HepG2 (cell line): Measurements from ENCODE around the gene PGK1. TPM values are rescaled to one million over a fixed set of nuclear protein-coding genes. Genes with fewer than 3 reads are reported as not detected.

Experiments
- CBX5 ChIP-seq: sonication (generic); formaldehyde crosslinking; IDR thresholded peaks from 2 replicates; pipeline ENCODE4 v1.4.0; 2020; ENCODE audit warnings: missing genetic modification reagents, borderline replicate concordance
- FOSL1 ChIP-seq: sonication (generic); formaldehyde crosslinking; IDR thresholded peaks from 2 replicates; pipeline ENCODE4 v1.9.0; 2021; ENCODE audit warnings: missing genetic modification reagents, borderline replicate concordance
- FOXP4 ChIP-seq: sonication (generic); formaldehyde crosslinking; IDR thresholded peaks from 2 replicates; pipeline ENCODE4 v1.4.0; 2020; ENCODE audit warnings: missing genetic modification reagents
- GABPA ChIP-seq, 2 experiments: IDR thresholded peaks; 2 replicates each; pipeline ENCODE4 v1.6.1; 2011 to 2016; ENCODE audit warnings: low read depth in 2 of 2, low read length in 1 of 2, missing biosample characterization in 1 of 2, missing genetic modification characterization in 1 of 2
- HDAC2 ChIP-seq: sonication (generic); formaldehyde crosslinking; IDR thresholded peaks from 2 replicates; pipeline ENCODE4 v1.4.0; 2020; ENCODE audit warnings: missing genetic modification reagents
- HNF4G ChIP-seq, 2 experiments: sonication (generic) in 1 of 2; formaldehyde crosslinking in 1 of 2; IDR thresholded peaks; 2 replicates each; pipeline versions ENCODE4 v1.4.0 to v1.6.1; 2011 to 2020; ENCODE audit warnings: borderline replicate concordance in 2 of 2, low read depth in 2 of 2, mild to moderate bottlenecking in 2 of 2, low read length in 1 of 2, missing genetic modification reagents in 1 of 2, moderate library complexity in 1 of 2
- HOMEZ ChIP-seq: IDR thresholded peaks from 2 replicates; pipeline ENCODE4 v1.6.1; 2016; ENCODE audit warnings: low read depth
- JUNB ChIP-seq: sonication (generic); formaldehyde crosslinking; IDR thresholded peaks from 2 replicates; pipeline ENCODE4 v1.8.0; 2022; ENCODE audit warnings: missing genetic modification reagents, mild to moderate bottlenecking, borderline replicate concordance
- LBX2 ChIP-seq: sonication (generic); formaldehyde crosslinking; IDR thresholded peaks from 2 replicates; pipeline ENCODE4 v1.5.0; 2020; ENCODE audit warnings: missing genetic modification reagents, mild to moderate bottlenecking, borderline replicate concordance
- PCBP1 ChIP-seq: fragments of 200-400 bp; formaldehyde crosslinking; IDR thresholded peaks from 2 replicates; pipeline ENCODE4 v1.6.1; 2017; ENCODE audit warnings: mild to moderate bottlenecking, low read depth, low read length, borderline replicate concordance
- PLSCR1 ChIP-seq: sonication (generic); formaldehyde crosslinking; IDR thresholded peaks from 2 replicates; pipeline ENCODE4 v1.5.0; 2020; ENCODE audit warnings: missing genetic modification reagents, mild to moderate bottlenecking, borderline replicate concordance
- POLR2A ChIP-seq, 2 experiments: IDR thresholded peaks; 2 replicates each; pipeline ENCODE4 v1.6.1; 2011; ENCODE audit warnings: low read depth in 2 of 2, low read length in 2 of 2, mild to moderate bottlenecking in 1 of 2, moderate library complexity in 1 of 2; ENCODE audit not compliant: insufficient read depth in 1 of 2
- RARG ChIP-seq: sonication (generic); formaldehyde crosslinking; IDR thresholded peaks from 2 replicates; pipeline ENCODE4 v1.4.0; 2020; ENCODE audit warnings: low read depth, mild to moderate bottlenecking, missing genetic modification reagents
- TFAP4 ChIP-seq: sonication (generic); IDR thresholded peaks from 2 replicates; pipeline ENCODE4 v1.6.1; 2016; ENCODE audit warnings: low read depth, borderline replicate concordance
- THAP8 ChIP-seq: sonication (generic); formaldehyde crosslinking; IDR thresholded peaks from 2 replicates; pipeline ENCODE4 v1.5.1; 2020; ENCODE audit warnings: missing genetic modification reagents, mild to moderate bottlenecking, borderline replicate concordance
- ZFP62 ChIP-seq: sonication (generic); formaldehyde crosslinking; IDR thresholded peaks from 2 replicates; pipeline ENCODE4 v1.4.0; 2020; ENCODE audit warnings: missing genetic modification reagents
- ZNF331 ChIP-seq: sonication (generic); formaldehyde crosslinking; IDR thresholded peaks from 2 replicates; pipeline ENCODE4 v1.4.0; 2020; ENCODE audit warnings: missing genetic modification reagents
- ZNF446 ChIP-seq: sonication (generic); formaldehyde crosslinking; IDR thresholded peaks from 2 replicates; pipeline ENCODE4 v1.5.0; 2020; ENCODE audit warnings: mild to moderate bottlenecking, missing genetic modification reagents
- ZNF772 ChIP-seq: sonication (generic); formaldehyde crosslinking; IDR thresholded peaks from 2 replicates; pipeline ENCODE4 v1.5.0; 2020; ENCODE audit warnings: mild to moderate bottlenecking, missing genetic modification reagents
- ZNF781 ChIP-seq: sonication (generic); formaldehyde crosslinking; IDR thresholded peaks from 2 replicates; pipeline ENCODE4 v1.5.1; 2020; ENCODE audit warnings: borderline replicate concordance, mild to moderate bottlenecking, missing genetic modification reagents; ENCODE audit errors: not compliant biosample characterization
- ZSCAN30 ChIP-seq: sonication (generic); formaldehyde crosslinking; IDR thresholded peaks from 2 replicates; pipeline ENCODE4 v1.5.0; 2020; ENCODE audit warnings: mild to moderate bottlenecking, missing genetic modification reagents
- polyA plus RNA-seq, 8 experiments: library from polyadenylated mRNA; depleted of rRNA in 3 of 8; stranded (reverse) in 7 of 8; unstranded in 1 of 8; fragments of >200 nt; fragmentation: Illumina TruSeq in 4 of 8; extraction: Trizol in 4 of 8; gene quantifications; 2 replicates each; pipeline versions ENCODE4 v1.2.1 to v1.2.3, GENCODE V29; 2011 to 2016; ENCODE audit warnings: low read depth in 4 of 8, missing spikeins in 1 of 8, mixed read lengths in 1 of 8; ENCODE audit not compliant: insufficient read depth in 1 of 8
- total RNA-seq, 5 experiments: library from RNA; depleted of rRNA; stranded (reverse); fragments of >200 nt; fragmentation: Illumina TruSeq; extraction: Trizol; gene quantifications; 2 replicates each; pipeline ENCODE4 v1.2.3, GENCODE V29; 2016; ENCODE audit warnings: low read depth in 1 of 5

Gene PGK1
- total and polyA plus RNA-seq, 2 of the 13 experiments (the other 11 are each of a cell fraction or from before 2014, with no cell fraction given), result 325 to 1,274 TPM

- peak; percentile 83 for TF ChIP-seq FOXP4 (CRISPR knock-in tag)
- TF ChIP-seq GABPA (IDR thresholded peaks at IDR 0.05; ENCODE audit: low read depth, low read length), result peak; percentile 76
- TF ChIP-seq GABPA (CRISPR knock-in tag; IDR thresholded peaks at IDR 0.05; ENCODE audit: low read depth), result peak; percentile 91
- no peak for TF ChIP-seq ZFP62
- TF ChIP-seq ZNF781 (CRISPR knock-in tag), result peak; percentile 63
- TF ChIP-seq ZNF331, result peak; percentile 62; the same call in 1 of the 2 replicates
- TF ChIP-seq RARG (CRISPR knock-in tag), result no peak
- no peak for TF ChIP-seq HNF4G (IDR thresholded peaks at IDR 0.05; ENCODE audit: borderline replicate concordance, low read depth, low read length)
- no peak; the same call in 1 of the 2 replicates for TF ChIP-seq HNF4G (CRISPR knock-in tag; IDR thresholded peaks at IDR 0.05; ENCODE audit: borderline replicate concordance, low read depth)
- no peak for TF ChIP-seq PLSCR1 (CRISPR knock-in tag)
- TF ChIP-seq LBX2 (CRISPR knock-in tag), result peak; percentile 44; the same call in 1 of the 2 replicates
- TF ChIP-seq POLR2A (IDR thresholded peaks at IDR 0.05; ENCODE audit: insufficient read depth in 1 of 2, low read depth in 2 of 2, low read length in 2 of 2), result peak; percentile 86 to 90
- peak; percentile 88 for TF ChIP-seq ZNF772 (CRISPR knock-in tag)
- TF ChIP-seq HDAC2, result peak; percentile 76
- peak; percentile 71; the same call in 1 of the 2 replicates for TF ChIP-seq CBX5 (CRISPR knock-in tag)
- no peak for TF ChIP-seq ZSCAN30 (CRISPR knock-in tag)
- peak; percentile 38; the same call in 1 of the 2 replicates for TF ChIP-seq JUNB (CRISPR knock-in tag)
- TF ChIP-seq HOMEZ (CRISPR knock-in tag), result peak; percentile 9; the same call in 1 of the 2 replicates
- TF ChIP-seq TFAP4, result no peak
- no peak for TF ChIP-seq FOSL1 (CRISPR knock-in tag)
- peak; percentile 21; the same call in 1 of the 2 replicates for TF ChIP-seq THAP8 (CRISPR knock-in tag)
- TF ChIP-seq ZNF446, result peak; percentile 46; the same call in 1 of the 2 replicates
- no peak for TF ChIP-seq PCBP1
These were observed at the start of gene PGK1 (continued) for GRCh38 chrX:78103623-78104446.
